Neural cell (in vitro differentiated cells): ENCODE measurements around the gene SPOCK1. TPM values are rescaled to one million over a fixed set of nuclear protein-coding genes. Genes with fewer than 3 reads are reported as not detected.

ENCODE experiments used
- H2AFZ ChIP-seq: fragments of 200-600, 300-800 bp; sonication (generic), shearing (Covaris generic); 2 replicates; pipeline ENCODE4 v1.6.0; 2014; ENCODE audit warnings: low read depth, mild to moderate bottlenecking, antibody characterized with exemption, low read length, moderate library complexity
- H3F3A ChIP-seq: fragments of 200-600 bp; shearing (Covaris generic); 2 replicates; pipeline ENCODE4 v1.6.1; 2016; ENCODE audit warnings: mild to moderate bottlenecking, moderate library complexity, mixed read lengths, antibody characterized with exemption, low read length; ENCODE audit not compliant: insufficient read depth, poor library complexity, severe bottlenecking
- H3K27ac ChIP-seq: fragments of 200-600, 300-800 bp; sonication (generic), shearing (Covaris generic); 2 replicates; pipeline ENCODE4 v1.5.1; 2014; ENCODE audit warnings: mild to moderate bottlenecking, low read length, moderate library complexity
- H3K27me3 ChIP-seq: fragments of 300-800, 200-600 bp; sonication (generic), shearing (Covaris generic); 2 replicates; pipeline ENCODE4 v1.6.0; 2014; ENCODE audit warnings: mild to moderate bottlenecking, low read depth, low read length, moderate library complexity; ENCODE audit not compliant: insufficient read depth
- H3K36me3 ChIP-seq: fragments of 300-800, 200-600 bp; sonication (generic), shearing (Covaris generic); 2 replicates; pipeline ENCODE4 v1.5.1; 2014; ENCODE audit warnings: mild to moderate bottlenecking, antibody characterized with exemption, low read length, moderate library complexity; ENCODE audit not compliant: insufficient read depth
- H3K4me2 ChIP-seq: fragments of 300-800, 200-600 bp; sonication (generic), shearing (Covaris generic); 2 replicates; pipeline ENCODE4 v1.6.0; 2014; ENCODE audit warnings: mild to moderate bottlenecking, low read length
- H3K4me3 ChIP-seq: fragments of 300-800, 200-600 bp; sonication (generic), shearing (Covaris generic); 2 replicates; pipeline ENCODE4 v1.5.1; 2014; ENCODE audit warnings: mild to moderate bottlenecking, low read length, moderate library complexity
- H3K79me2 ChIP-seq: fragments of 200-600 bp; shearing (Covaris generic); replicated peaks from 2 replicates; pipeline ENCODE4 v1.6.0; 2014; ENCODE audit warnings: mild to moderate bottlenecking, low read length, moderate library complexity; ENCODE audit not compliant: insufficient read depth
- H3K9ac ChIP-seq: fragments of 300-800, 200-600 bp; sonication (generic), shearing (Covaris generic); 2 replicates; pipeline ENCODE4 v1.6.1; 2016; ENCODE audit warnings: mild to moderate bottlenecking, low read length, mixed read lengths
- H3K9me2 ChIP-seq: fragments of 200-600 bp; shearing (Covaris generic); 2 replicates; pipeline ENCODE4 v1.6.1; 2016; ENCODE audit warnings: mild to moderate bottlenecking, low read length, mixed read lengths; ENCODE audit not compliant: insufficient read depth
- H3K9me3 ChIP-seq: fragments of 200-600, 300-800 bp; sonication (generic), shearing (Covaris generic); 2 replicates; pipeline ENCODE4 v1.6.1; 2016; ENCODE audit warnings: mild to moderate bottlenecking, mixed run types, low read length, moderate library complexity, mixed read lengths
- H4K20me1 ChIP-seq: fragments of 200-600 bp; shearing (Covaris generic); 2 replicates; pipeline ENCODE4 v1.6.1; 2016; ENCODE audit warnings: mild to moderate bottlenecking, mixed run types; ENCODE audit not compliant: insufficient read depth
- CTCF ChIP-seq: fragments of 450-650 bp; IDR thresholded peaks from 2 replicates; pipeline ENCODE4 v1.5.1; 2014; ENCODE audit warnings: antibody characterized with exemption, mild to moderate bottlenecking, moderate library complexity; ENCODE audit not compliant: poor library complexity, severe bottlenecking
- EP300 ChIP-seq: fragments of 450-650 bp; conservative IDR thresholded peaks from 2 replicates; pipeline ENCODE4 v1.6.1; 2014; ENCODE audit warnings: antibody characterized with exemption, mild to moderate bottlenecking, moderate library complexity; ENCODE audit not compliant: poor library complexity, severe bottlenecking
- EZH2 ChIP-seq: fragments of 200-600, 300-800 bp; shearing (Covaris generic), sonication (generic); IDR thresholded peaks from 2 replicates; pipeline ENCODE4 v1.6.1; 2014; ENCODE audit warnings: antibody characterized with exemption, low read length, borderline replicate concordance, mild to moderate bottlenecking; ENCODE audit not compliant: insufficient read depth, poor library complexity, severe bottlenecking
- MXI1 ChIP-seq: fragments of 450-650 bp; conservative IDR thresholded peaks from 2 replicates; pipeline ENCODE4 v1.6.1; 2014; ENCODE audit warnings: antibody characterized with exemption, mild to moderate bottlenecking; ENCODE audit not compliant: poor library complexity, severe bottlenecking
- POLR2AphosphoS5 ChIP-seq: IDR thresholded peaks from 2 replicates; pipeline ENCODE4 v1.6.1; 2012
- RAD21 ChIP-seq: fragments of 450-650 bp; conservative IDR thresholded peaks from 2 replicates; pipeline ENCODE4 v1.6.1; 2014; ENCODE audit warnings: antibody characterized with exemption, mild to moderate bottlenecking, moderate library complexity
- REST ChIP-seq: IDR thresholded peaks from 2 replicates; pipeline ENCODE4 v1.6.1; 2012; ENCODE audit warnings: borderline replicate concordance
- SMC3 ChIP-seq: fragments of 450-650 bp; conservative IDR thresholded peaks from 2 replicates; pipeline ENCODE4 v1.6.1; 2014; ENCODE audit warnings: antibody characterized with exemption, mild to moderate bottlenecking, moderate library complexity; ENCODE audit not compliant: poor library complexity
- TAF1 ChIP-seq: IDR thresholded peaks from 2 replicates; pipeline ENCODE4 v1.6.1; 2012; ENCODE audit warnings: low read depth
- polyA plus RNA-seq: library from polyadenylated mRNA; depleted of rRNA; stranded (reverse); fragments of >200 nt; gene quantifications from 2 replicates; pipeline ENCODE4 v1.2.3, GENCODE V29; 2014

The SPOCK1 gene
- polyA plus RNA-seq, 1 donor from 2014 or later: 33.6 TPM

DNA sequence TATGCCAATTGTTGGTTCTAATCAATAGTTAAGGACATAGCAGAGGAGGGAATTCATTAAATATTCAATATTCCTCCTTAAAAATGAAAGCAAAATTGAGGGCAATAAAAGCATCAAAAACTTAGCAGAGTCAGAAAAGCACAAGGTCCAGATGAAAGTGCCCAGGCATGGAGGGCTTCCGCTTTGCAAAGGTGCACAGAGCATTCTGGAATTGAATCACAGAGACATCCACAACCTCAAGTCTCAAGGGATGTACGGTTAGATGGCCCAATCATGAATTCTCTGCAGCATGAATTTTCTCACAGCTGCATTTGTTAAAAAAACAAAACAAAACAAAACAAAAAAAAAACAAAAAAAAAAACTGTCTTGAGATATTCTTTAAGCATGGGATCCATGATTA is 253.7 kb downstream of the SPOCK1 start:
- no peak overlapping the region for H3K4me2 ChIP-seq
- TF ChIP-seq TAF1 (no peak), CTCF (no peak), RAD21 (no peak)
- H3K9me2 ChIP-seq: no peaks in the 10 kb centered on the region
- no peaks in the 10 kb centered on the region for H3K9me3 ChIP-seq
- H3F3A ChIP-seq: no peaks in the 10 kb centered on the region
- no peak overlapping the region for H3K9ac ChIP-seq
- no peaks in the 10 kb centered on the region for H3K27me3 ChIP-seq
- no peak overlapping the region for H3K4me3 ChIP-seq
- H3K27ac ChIP-seq: no peak overlapping the region
- no peaks in the 10 kb centered on the region for H3K79me2 ChIP-seq
- no peaks in the 10 kb centered on the region for H4K20me1 ChIP-seq
- H3K36me3 ChIP-seq: no peaks in the 10 kb centered on the region
- no peak overlapping the region for H2AFZ ChIP-seq

GRCh38 chr5:137240285-137240684 is 258.8 kb downstream of the SPOCK1 start:
- no peaks in the 10 kb centered on the region for H3K9me3 ChIP-seq
- H3K9me2 ChIP-seq: no peaks in the 10 kb centered on the region
- H4K20me1 ChIP-seq: no peaks in the 10 kb centered on the region
- H3F3A ChIP-seq: no peaks in the 10 kb centered on the region
- TF ChIP-seq CTCF (no peak), MXI1 (no peak), REST (no peak), EZH2 (no peak), RAD21 (no peak), EP300 (no peak), POLR2AphosphoS5 (no peak), TAF1 (no peak), SMC3 (no peak)
- no peaks in the 10 kb centered on the region for H3K36me3 ChIP-seq
- no peaks in the 10 kb centered on the region for H3K27me3 ChIP-seq
- H2AFZ ChIP-seq: no peak overlapping the region
- no peaks in the 10 kb centered on the region for H3K79me2 ChIP-seq
- H3K9ac ChIP-seq: no peak overlapping the region
- H3K4me2 ChIP-seq: no peak overlapping the region
- no peak overlapping the region for H3K27ac ChIP-seq
- no peak overlapping the region for H3K4me3 ChIP-seq
